ENCODE measurements around the gene MAPRE2.
A peak's percentile ranks its signal among the peaks of the same experiment; 100 is the strongest.

MAPRE2 gene

GRCh38 chr18:35045121-35045520 is 3.9 kb downstream of the MAPRE2 start:
- Histone ChIP-seq H3K79me2 (ENCODE audit: low read length) (peaks cover 89% of the 10 kb centered on the region), H3K36me3 (replicated peaks; ENCODE audit: low read depth, low read length) (peaks cover 13% of the 10 kb centered on the region), H3K9ac (ENCODE audit: low read length) (no peak overlapping the region), H2AFZ (ENCODE audit: low read depth, low read length) (no peak overlapping the region), H3K9me3 (ENCODE audit: insufficient read depth, low read length) (no peaks in the 10 kb centered on the region), H3K4me3 (ENCODE audit: low read length) (no peak overlapping the region), H3K4me1 (ENCODE audit: low read length) (peaks cover 66% of the 10 kb centered on the region), H3K27ac (ENCODE audit: low read length) (no peak overlapping the region), H3K27me3 (ENCODE audit: low read depth, low read length) (no peaks in the 10 kb centered on the region), H4K20me1 (ENCODE audit: insufficient read depth, low read length) (peaks cover 76% of the 10 kb centered on the region), H3K4me2 (ENCODE audit: low read length) (peak overlapping the region; percentile 26)
- TF ChIP-seq CTCF (IDR thresholded peaks at IDR 0.05; ENCODE audit: low read depth, low read length) = no peak
- TF ChIP-seq EZH2phosphoT487 (IDR thresholded peaks at IDR 0.05; ENCODE audit: low read depth) = no peak

DNA sequence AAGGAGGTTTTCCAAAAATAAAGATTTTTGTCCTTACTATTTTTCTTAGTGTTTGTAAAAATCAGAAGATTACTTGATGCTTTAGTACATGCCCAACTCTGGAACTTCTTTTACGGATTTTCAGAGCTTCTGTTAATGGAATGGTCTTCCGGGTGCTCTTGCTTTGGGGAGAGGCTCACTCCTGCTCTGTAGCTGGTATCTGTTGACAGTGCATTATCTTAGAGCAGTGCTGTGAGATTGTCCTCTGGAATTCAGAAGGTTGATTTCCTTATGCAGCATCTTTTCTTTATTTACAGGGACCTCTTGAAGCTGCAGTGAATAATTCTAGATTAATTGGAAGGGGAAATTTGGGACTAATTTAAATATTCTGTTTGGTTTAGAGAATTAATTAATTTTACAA is 4.6 kb downstream of the MAPRE2 start:
- peaks cover 96% of the 10 kb centered on the region for H3K79me2 ChIP-seq (ENCODE audit: low read length)
- peaks cover 83% of the 10 kb centered on the region for H4K20me1 ChIP-seq (ENCODE audit: insufficient read depth, low read length)
- H3K4me3 ChIP-seq (ENCODE audit: low read length) = no peak overlapping the region
- peak overlapping the region; percentile 36 for H3K4me2 ChIP-seq (ENCODE audit: low read length)
- H3K27me3 ChIP-seq (ENCODE audit: low read depth, low read length) = no peaks in the 10 kb centered on the region
- H2AFZ ChIP-seq (ENCODE audit: low read depth, low read length) = no peak overlapping the region
- no peak overlapping the region for H3K9ac ChIP-seq (ENCODE audit: low read length)
- H3K36me3 ChIP-seq (replicated peaks; ENCODE audit: low read depth, low read length) = peaks cover 13% of the 10 kb centered on the region
- H3K27ac ChIP-seq (ENCODE audit: low read length) = no peak overlapping the region
- TF ChIP-seq EZH2phosphoT487 (IDR thresholded peaks at IDR 0.05; ENCODE audit: low read depth) (no peak), CTCF (IDR thresholded peaks at IDR 0.05; ENCODE audit: low read depth, low read length) (no peak)
- H3K9me3 ChIP-seq (ENCODE audit: insufficient read depth, low read length) = no peaks in the 10 kb centered on the region
- peaks cover 66% of the 10 kb centered on the region for H3K4me1 ChIP-seq (ENCODE audit: low read length)

GRCh38 chr18:35047697-35048292 is 6.6 kb downstream of the MAPRE2 start:
- H3K9ac ChIP-seq (ENCODE audit: low read length) = no peak overlapping the region
- H3K4me3 ChIP-seq (ENCODE audit: low read length) = no peak overlapping the region
- H3K27me3 ChIP-seq (ENCODE audit: low read depth, low read length) = no peaks in the 10 kb centered on the region
- H2AFZ ChIP-seq (ENCODE audit: low read depth, low read length) = no peak overlapping the region
- peaks cover 100% of the 10 kb centered on the region for H3K79me2 ChIP-seq (ENCODE audit: low read length)
- no peaks in the 10 kb centered on the region for H3K9me3 ChIP-seq (ENCODE audit: insufficient read depth, low read length)
- H4K20me1 ChIP-seq (ENCODE audit: insufficient read depth, low read length) = peaks cover 90% of the 10 kb centered on the region
- TF ChIP-seq EZH2phosphoT487 (IDR thresholded peaks at IDR 0.05; ENCODE audit: low read depth) (no peak), CTCF (IDR thresholded peaks at IDR 0.05; ENCODE audit: low read depth, low read length) (no peak)
- H3K36me3 ChIP-seq (replicated peaks; ENCODE audit: low read depth, low read length) = peaks cover 23% of the 10 kb centered on the region
- no peak overlapping the region for H3K4me2 ChIP-seq (ENCODE audit: low read length)
- no peak overlapping the region for H3K27ac ChIP-seq (ENCODE audit: low read length)
- H3K4me1 ChIP-seq (ENCODE audit: low read length) = peaks cover 71% of the 10 kb centered on the region

- H2AFZ ChIP-seq (ENCODE audit: low read depth, low read length) = no peak overlapping the region
- peaks cover 100% of the 10 kb centered on the region for H3K79me2 ChIP-seq (ENCODE audit: low read length)
- peaks cover 23% of the 10 kb centered on the region for H3K36me3 ChIP-seq (replicated peaks; ENCODE audit: low read depth, low read length)
- no peaks in the 10 kb centered on the region for H3K27me3 ChIP-seq (ENCODE audit: low read depth, low read length)
- peak overlapping the region; percentile 74 for H3K9ac ChIP-seq (ENCODE audit: low read length)
- no peak for TF ChIP-seq EZH2phosphoT487 (IDR thresholded peaks at IDR 0.05; ENCODE audit: low read depth)
- no peak for TF ChIP-seq CTCF (IDR thresholded peaks at IDR 0.05; ENCODE audit: low read depth, low read length)
- peak overlapping the region; percentile 74 for H3K4me3 ChIP-seq (ENCODE audit: low read length)
- peaks cover 85% of the 10 kb centered on the region for H4K20me1 ChIP-seq (ENCODE audit: insufficient read depth, low read length)
- H3K27ac ChIP-seq (ENCODE audit: low read length) = peak overlapping the region; percentile 81
- no peaks in the 10 kb centered on the region for H3K9me3 ChIP-seq (ENCODE audit: insufficient read depth, low read length)
- peaks cover 59% of the 10 kb centered on the region for H3K4me1 ChIP-seq (ENCODE audit: low read length)
- H3K4me2 ChIP-seq (ENCODE audit: low read length) = peak overlapping the region; percentile 97
These were observed 8.2 kb downstream of the MAPRE2 start for GRCh38 chr18:35049111-35050027.
